Spleen (tissue), 11 donors: ENCODE measurements around the gene MYO10. TPM values are rescaled to one million over a fixed set of nuclear protein-coding genes. Genes with fewer than 3 reads are reported as not detected.

Experiments used
- DNase-seq: peaks from one replicate; pipeline ENCODE4 v3.0.0-alpha.2; 2020
- H3K27ac ChIP-seq, 8 donors: fragments of 200-600 bp; sonication (generic) in 7 of 8; 1 replicate in 4 of 8; 2 replicates in 4 of 8; pipeline versions ENCODE4 v1.5.0 to v1.8.0; 2016 to 2021; ENCODE audit warnings: inconsistent platforms in 4 of 8, mild to moderate bottlenecking in 4 of 8, moderate library complexity in 1 of 8
- H3K27me3 ChIP-seq, 7 donors: fragments of 200-600 bp; sonication (generic) in 6 of 7; replicated peaks in 1 of 7; 1 replicate in 4 of 7; 2 replicates in 3 of 7; pipeline versions ENCODE4 v1.5.0 to v1.8.0; 2016 to 2021; ENCODE audit warnings: inconsistent platforms in 3 of 7, mild to moderate bottlenecking in 1 of 7
- H3K36me3 ChIP-seq, 6 donors: fragments of 200-600 bp; sonication (generic) in 5 of 6; 1 replicate in 4 of 6; 2 replicates in 2 of 6; pipeline versions ENCODE4 v1.5.0 to v1.8.0; 2016 to 2021; ENCODE audit warnings: inconsistent platforms in 2 of 6
- H3K4me1 ChIP-seq, 6 donors: fragments of 200-600 bp; sonication (generic) in 5 of 6; 1 replicate in 3 of 6; 2 replicates in 3 of 6; pipeline versions ENCODE4 v1.5.0 to v1.8.0; 2016 to 2021; ENCODE audit warnings: inconsistent platforms in 3 of 6
- H3K4me3 ChIP-seq, 8 donors: fragments of 200-600 bp; sonication (generic) in 7 of 8; 1 replicate in 4 of 8; 2 replicates in 4 of 8; pipeline versions ENCODE4 v1.5.0 to v1.8.0; 2016 to 2021; ENCODE audit warnings: inconsistent platforms in 4 of 8, mild to moderate bottlenecking in 4 of 8, moderate library complexity in 2 of 8
- H3K9me3 ChIP-seq, 8 donors: fragments of 200-600 bp; sonication (generic) in 7 of 8; 1 replicate in 4 of 8; 2 replicates in 4 of 8; pipeline versions ENCODE4 v1.5.0 to v1.8.0; 2016 to 2021; ENCODE audit warnings: inconsistent platforms in 4 of 8
- POLR2A ChIP-seq, 3 donors: fragments of 450-650 bp; IDR thresholded peaks; one replicate each; pipeline ENCODE4 v1.5.1; 2017; ENCODE audit warnings: antibody characterized with exemption in 3 of 3, mild to moderate bottlenecking in 1 of 3
- POLR2AphosphoS5 ChIP-seq, 3 donors: sonication (generic); formaldehyde crosslinking; IDR thresholded peaks; one replicate each; pipeline ENCODE4 v1.5.1; 2017; ENCODE audit warnings: antibody characterized with exemption in 3 of 3
- WGBS, 5 donors: extraction: QIAGEN DNeasy Blood & Tissue Kit in 3 of 5; methylation state at CpG; one replicate each; pipeline versions ENCODE4 v1.1.5 to v1.1.7; 2013 to 2018; 5-methylcytosine and 5-hydroxymethylcytosine counted together
- intact Hi-C: fragments of 100-400 bp; cut with DNase I; formaldehyde crosslinking; loops from one replicate; pipeline ENCODE4 v1.15.0; 2023; ENCODE audit warnings: low total_unique reads
- polyA plus RNA-seq, 3 donors: library from polyadenylated mRNA; stranded (reverse); fragments of 200-250 nt; gene quantifications; one replicate each; pipeline ENCODE4 v1.2.1, GENCODE V29; 2013
- total RNA-seq, 7 donors: library from RNA; depleted of rRNA in 3 of 7; stranded (reverse); fragments of >200 nt in 3 of 7; fragmentation: NEBNext Ultra II Directional in 4 of 7; extraction: Animal tissue kit (Norgen Biotek cat#: 25700) in 4 of 7; gene quantifications; one replicate each; pipeline versions ENCODE4 v1.1.0 to v1.2.1, GENCODE V29; 2016 to 2021
- TF ChIP-seq, protein P1 (sequence below), 11 experiments: fragments of 200-600 bp in 7 of 11; fragments of 450-650 bp in 4 of 11; sonication (generic) in 4 of 11; IDR thresholded peaks in 8 of 11; conservative IDR thresholded peaks in 3 of 11; 1 replicate in 7 of 11; 2 replicates in 4 of 11; pipeline versions ENCODE4 v1.4.0 to v1.8.0; 2016 to 2021; ENCODE audit warnings: antibody characterized with exemption in 11 of 11, inconsistent platforms in 4 of 11, mild to moderate bottlenecking in 1 of 11
- donor health status: healthy with polysubstance abuse.
- donor health status: DM: no; HTN: no; CAD: no; lungs with moderate emphysema.
- donor health status: DM: no; HTN: no; CAD: no.
- donor health status: Bipolar disorder and iron deficiency.
- donor health status: healthy.
- donor health status: DM: no; HTN: no; CAD: no.
- donor health status: DM: yes; HTN: yes; CAD: no.

MYO10 gene
- total and polyA plus RNA-seq, 10 donors: 1.1 to 72.8 (median 32.7) TPM

DNA sequence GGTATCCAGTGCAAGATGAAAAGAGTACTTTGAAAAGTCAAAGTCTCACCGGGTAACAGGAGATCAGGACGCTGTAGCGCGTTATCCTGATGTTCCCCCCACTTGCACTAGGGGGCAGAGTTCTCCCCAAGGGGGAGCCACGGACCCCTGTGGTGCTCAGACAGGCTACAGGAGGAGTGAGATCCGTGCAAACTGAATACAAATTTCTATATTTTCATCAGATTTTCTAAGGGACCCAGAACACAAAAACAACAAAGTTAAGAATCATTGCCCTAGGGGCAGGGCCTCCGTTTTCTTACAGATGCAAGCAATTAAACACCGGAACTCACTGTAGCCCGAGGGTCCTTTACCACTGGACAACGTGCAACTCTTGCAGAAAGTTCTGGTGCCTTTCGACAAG is 2.0 kb downstream of the MYO10 start:
- 1 to 5% (median 4%) methylated on average over 11 of the region's 11 CpGs for WGBS, 5 donors
- peak overlapping the region in 2 of 8 donors; percentile 83 to 87 for H3K27ac ChIP-seq
- intact Hi-C loops: loop anchor here (5.0 to 10.0 kb wide), 3 partner anchors 142 to 253 kb away; no protein-coding TSS in a partner anchor

DNA sequence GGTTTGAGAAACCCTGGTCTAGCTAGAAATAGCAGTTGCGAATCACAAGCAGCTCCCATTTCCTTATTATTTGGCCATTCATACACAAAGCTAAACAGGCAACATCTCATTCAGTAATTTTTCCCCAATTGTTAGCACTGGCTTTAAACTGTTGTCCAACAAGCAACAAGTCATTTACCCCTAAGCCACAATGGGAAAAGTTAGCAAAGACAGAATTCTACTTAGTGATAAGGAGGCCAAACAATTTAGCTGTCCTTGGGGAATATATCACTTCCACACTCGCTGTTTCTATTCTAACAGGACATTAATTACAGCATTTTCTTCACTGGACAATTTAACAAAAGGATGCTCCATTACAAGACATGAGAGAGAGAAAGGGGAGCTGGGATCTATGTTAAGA is 2.8 kb downstream of the MYO10 start:
- WGBS, 5 donors: 65 to 83% (median 72%) methylated on average over 2 of the region's 2 CpGs
- no peak overlapping the region for H3K27ac ChIP-seq
- TF ChIP-seq, protein P1, sequence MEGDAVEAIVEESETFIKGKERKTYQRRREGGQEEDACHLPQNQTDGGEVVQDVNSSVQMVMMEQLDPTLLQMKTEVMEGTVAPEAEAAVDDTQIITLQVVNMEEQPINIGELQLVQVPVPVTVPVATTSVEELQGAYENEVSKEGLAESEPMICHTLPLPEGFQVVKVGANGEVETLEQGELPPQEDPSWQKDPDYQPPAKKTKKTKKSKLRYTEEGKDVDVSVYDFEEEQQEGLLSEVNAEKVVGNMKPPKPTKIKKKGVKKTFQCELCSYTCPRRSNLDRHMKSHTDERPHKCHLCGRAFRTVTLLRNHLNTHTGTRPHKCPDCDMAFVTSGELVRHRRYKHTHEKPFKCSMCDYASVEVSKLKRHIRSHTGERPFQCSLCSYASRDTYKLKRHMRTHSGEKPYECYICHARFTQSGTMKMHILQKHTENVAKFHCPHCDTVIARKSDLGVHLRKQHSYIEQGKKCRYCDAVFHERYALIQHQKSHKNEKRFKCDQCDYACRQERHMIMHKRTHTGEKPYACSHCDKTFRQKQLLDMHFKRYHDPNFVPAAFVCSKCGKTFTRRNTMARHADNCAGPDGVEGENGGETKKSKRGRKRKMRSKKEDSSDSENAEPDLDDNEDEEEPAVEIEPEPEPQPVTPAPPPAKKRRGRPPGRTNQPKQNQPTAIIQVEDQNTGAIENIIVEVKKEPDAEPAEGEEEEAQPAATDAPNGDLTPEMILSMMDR (IDR thresholded peaks at IDR 0.05 in 8 of 11, conservative IDR thresholded peaks at IDR 0.05 in 3 of 11): no peak
- H3K4me1 ChIP-seq: peaks cover 0 to 69% (median 41%) of the 10 kb centered on the region in 6 donors
- intact Hi-C loops: loop anchor here (5.0 to 10.0 kb wide), 3 partner anchors 141 to 254 kb away; no protein-coding TSS in a partner anchor
- peaks cover 0 to 4% (median 0%) of the 10 kb centered on the region in 8 donors for H3K9me3 ChIP-seq
- H3K36me3 ChIP-seq: no peaks in the 10 kb centered on the region
- peaks cover 0 to 66% (median 18%) of the 10 kb centered on the region in 7 donors for H3K27me3 ChIP-seq
- peak overlapping the region in 7 of 8 donors; percentile 68 to 91 (median 76) for H3K4me3 ChIP-seq
- DNase-seq: no peak

More for the DNA sequence above, 2.0 kb downstream of the MYO10 start:
- H3K27me3 ChIP-seq: peaks cover 0 to 66% (median 18%) of the 10 kb centered on the region in 7 donors
- H3K9me3 ChIP-seq: peaks cover 0 to 4% (median 0%) of the 10 kb centered on the region in 8 donors
- H3K36me3 ChIP-seq: no peaks in the 10 kb centered on the region
- H3K4me3 ChIP-seq: peak overlapping the region; percentile 68 to 91 (median 75)
- TF ChIP-seq, protein P1 (IDR thresholded peaks at IDR 0.05 in 8 of 11, conservative IDR thresholded peaks at IDR 0.05 in 3 of 11): peak; percentile 27 to 81 (median 69)
- TF ChIP-seq POLR2A (IDR thresholded peaks at IDR 0.05) (no peak), POLR2AphosphoS5 (IDR thresholded peaks at IDR 0.05) (no peak)
- peaks cover 0 to 69% (median 41%) of the 10 kb centered on the region in 6 donors for H3K4me1 ChIP-seq
- DNase-seq: peak; percentile 80

DNA sequence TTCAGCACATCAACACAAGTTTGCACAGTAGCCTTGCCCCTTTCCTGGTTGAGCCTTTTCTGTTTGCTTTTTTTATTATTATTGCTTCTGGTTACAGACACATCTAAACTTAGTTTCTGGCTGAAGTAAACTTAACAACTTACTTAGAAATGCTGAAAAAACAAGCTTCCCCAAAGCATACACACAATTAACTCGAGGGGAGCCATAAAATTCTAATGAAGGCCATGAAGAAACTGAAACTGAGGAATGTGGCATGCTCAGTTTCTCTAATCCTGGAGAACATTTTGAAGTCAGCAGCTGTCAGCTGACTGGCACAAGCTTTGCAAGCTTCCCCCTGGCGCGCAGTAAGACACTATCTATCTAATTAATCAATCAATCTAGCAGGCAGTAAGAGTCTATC is 3.7 kb downstream of the MYO10 start:
- 47 to 58% (median 55%) methylated on average over 3 of the region's 3 CpGs for WGBS, 5 donors
- no peaks in the 10 kb centered on the region for H3K36me3 ChIP-seq
- intact Hi-C loops: loop anchor here (5.0 to 10.0 kb wide), 3 partner anchors 140 to 255 kb away; no protein-coding TSS in a partner anchor
- no peak for DNase-seq
- peak overlapping the region in 1 of 8 donors; percentile 91 for H3K4me3 ChIP-seq
- peaks cover 0 to 69% (median 41%) of the 10 kb centered on the region in 6 donors for H3K4me1 ChIP-seq
- H3K27ac ChIP-seq: peak overlapping the region in 1 of 8 donors; percentile 6
- H3K27me3 ChIP-seq: peaks cover 0 to 65% (median 18%) of the 10 kb centered on the region in 7 donors
- peaks cover 0 to 4% (median 0%) of the 10 kb centered on the region in 8 donors for H3K9me3 ChIP-seq
- TF ChIP-seq, protein P1 (IDR thresholded peaks at IDR 0.05 in 8 of 11, conservative IDR thresholded peaks at IDR 0.05 in 3 of 11): no peak
- TF ChIP-seq POLR2A (IDR thresholded peaks at IDR 0.05) (no peak), POLR2AphosphoS5 (IDR thresholded peaks at IDR 0.05) (no peak)

DNA sequence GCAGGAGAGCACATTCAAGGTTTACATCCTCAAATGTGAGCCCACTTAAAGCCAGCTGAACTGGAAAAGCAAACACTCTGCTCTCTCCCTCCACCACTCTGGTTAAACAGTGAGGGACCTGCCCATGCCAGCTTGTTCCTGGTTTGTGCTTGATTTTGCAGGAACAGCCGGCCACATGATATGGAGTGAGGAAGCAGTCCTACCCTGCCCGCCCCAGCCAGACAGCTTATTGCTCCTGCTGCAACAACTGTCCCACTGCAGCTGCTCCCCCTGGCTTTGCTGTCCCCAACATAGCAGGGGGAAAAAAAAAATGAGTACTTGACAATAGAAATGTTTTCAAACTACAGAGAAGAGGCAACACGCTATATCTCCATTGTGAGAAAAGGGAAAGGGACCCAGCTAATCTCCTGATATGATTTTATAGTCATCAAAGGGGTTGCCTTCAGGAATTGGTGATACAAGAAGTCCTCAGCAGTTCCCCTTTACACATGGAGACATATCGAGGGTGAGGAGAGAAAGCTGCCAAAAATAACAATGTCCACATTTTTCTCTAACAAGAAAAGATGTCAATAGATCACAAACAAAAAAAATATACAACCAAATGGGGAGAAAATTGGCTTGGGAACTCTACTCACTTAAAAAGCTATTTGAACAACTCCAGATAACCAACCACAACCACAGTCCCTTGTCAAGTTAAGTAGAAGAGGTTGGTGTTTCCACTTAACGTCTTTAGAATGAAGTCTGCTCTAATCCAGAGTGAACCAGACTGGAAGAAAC is 4.6 kb downstream of the MYO10 start:
- WGBS, 5 donors: 54 to 70% (median 62%) methylated on average over 5 of the region's 5 CpGs
- Histone ChIP-seq H3K4me3 (no peak overlapping the region), H3K9me3 (peaks cover 0 to 4% (median 0%) of the 10 kb centered on the region in 8 donors), H3K27me3 (peaks cover 0 to 56% (median 18%) of the 10 kb centered on the region in 7 donors), H3K27ac (no peak overlapping the region), H3K4me1 (peaks cover 0 to 60% (median 34%) of the 10 kb centered on the region in 6 donors), H3K36me3 (no peaks in the 10 kb centered on the region)
- TF ChIP-seq, protein P1 (IDR thresholded peaks at IDR 0.05 in 8 of 11, conservative IDR thresholded peaks at IDR 0.05 in 3 of 11): no peak
- TF ChIP-seq POLR2AphosphoS5 (IDR thresholded peaks at IDR 0.05): no peak
- no peak for TF ChIP-seq POLR2A (IDR thresholded peaks at IDR 0.05)
- peak; percentile 71 for DNase-seq
- intact Hi-C loops: loop anchor here (5.0 to 10.0 kb wide), 3 partner anchors 139 to 256 kb away; no protein-coding TSS in a partner anchor
